Sigmoid colon (tissue), 7 donors: ENCODE measurements around the gene MBOAT1. TPM values are rescaled to one million over a fixed set of nuclear protein-coding genes. Genes with fewer than 3 reads are reported as not detected.

Experiments
- DNase-seq: peaks from one replicate; pipeline ENCODE4 v3.0.0-alpha.2; 2019
- H3K27ac ChIP-seq, 4 donors: fragments of 200-600 bp; sonication (generic); one replicate each; pipeline ENCODE4 v1.5.1; 2016 to 2019; ENCODE audit warnings: mild to moderate bottlenecking in 1 of 4
- H3K27me3 ChIP-seq, 3 donors: fragments of 200-600 bp; sonication (generic); one replicate each; pipeline ENCODE4 v1.5.1; 2019; ENCODE audit warnings: mild to moderate bottlenecking in 1 of 3
- H3K36me3 ChIP-seq, 4 donors: fragments of 200-600 bp; sonication (generic); one replicate each; pipeline ENCODE4 v1.5.1; 2016 to 2019
- H3K4me1 ChIP-seq, 4 donors: fragments of 200-600 bp; sonication (generic); one replicate each; pipeline ENCODE4 v1.5.1; 2017 to 2019
- H3K4me3 ChIP-seq, 4 donors: fragments of 200-600 bp; sonication (generic); one replicate each; pipeline ENCODE4 v1.5.1; 2017 to 2019; ENCODE audit warnings: mild to moderate bottlenecking in 2 of 4, moderate library complexity in 1 of 4
- H3K9me3 ChIP-seq, 4 donors: fragments of 200-600 bp in 3 of 4; sonication (generic) in 3 of 4; one replicate each; pipeline versions ENCODE4 v1.5.1 to v1.6.1; 2013 to 2019
- CTCF ChIP-seq, 4 experiments: fragments of 450-650 bp in 3 of 4; fragments of 200-600 bp in 1 of 4; IDR thresholded peaks; one replicate each; pipeline ENCODE4 v1.5.1; 2016 to 2019; ENCODE audit warnings: antibody characterized with exemption in 4 of 4, mild to moderate bottlenecking in 3 of 4, moderate library complexity in 2 of 4
- EP300 ChIP-seq, 4 donors: sonication (generic); formaldehyde crosslinking; IDR thresholded peaks; one replicate each; pipeline ENCODE4 v1.6.1; 2017; ENCODE audit warnings: antibody characterized with exemption in 4 of 4
- POLR2A ChIP-seq, 2 donors: fragments of 450-650 bp; IDR thresholded peaks; one replicate each; pipeline ENCODE4 v1.6.1; 2016; ENCODE audit warnings: antibody characterized with exemption in 2 of 2, mild to moderate bottlenecking in 2 of 2, moderate library complexity in 2 of 2
- POLR2AphosphoS5 ChIP-seq, 4 donors: sonication (generic); formaldehyde crosslinking; IDR thresholded peaks; one replicate each; pipeline ENCODE4 v1.6.1; 2017; ENCODE audit warnings: antibody characterized with exemption in 4 of 4
- WGBS, 2 donors: extraction: QIAGEN DNeasy Blood & Tissue Kit; methylation state at CpG; one replicate each; pipeline ENCODE4 v1.1.7; 2013; 5-methylcytosine and 5-hydroxymethylcytosine counted together
- intact Hi-C: fragments of 100-400 bp; cut with DNase I; formaldehyde crosslinking; loops from one replicate; pipeline ENCODE4 v1.15.1; 2023
- polyA plus RNA-seq, 3 donors: library from polyadenylated mRNA; stranded (reverse); fragments of 200-250 nt; gene quantifications; one replicate each; pipeline ENCODE4 v1.2.3, GENCODE V29; 2013
- total RNA-seq, 4 donors: library from RNA; depleted of rRNA; stranded (reverse); fragments of >200 nt; gene quantifications; one replicate each; pipeline ENCODE4 v1.1.0, GENCODE V29; 2016
- donor health status: healthy with polysubstance abuse.
- donor health status: Bipolar disorder and iron deficiency.
- donor health status: healthy.

MBOAT1 gene
- total and polyA plus RNA-seq, 7 donors, result 2.4 to 16.6 (median 10.7) TPM

GRCh38 chr6:20098267-20098876 lies 113.9 kb downstream of the MBOAT1 start:
- Histone ChIP-seq H3K27me3 (no peaks in the 10 kb centered on the region), H3K4me3 (no peak overlapping the region), H3K36me3 (peaks cover 0 to 12% (median 0%) of the 10 kb centered on the region in 4 donors), H3K27ac (peak overlapping the region in 3 of 4 donors; percentile 21 to 68 (median 54)), H3K9me3 (no peaks in the 10 kb centered on the region), H3K4me1 (peaks cover 0 to 20% (median 18%) of the 10 kb centered on the region in 4 donors)
- WGBS, 2 donors, result 87 to 95% methylated on average over 6 of the region's 6 CpGs
- TF ChIP-seq CTCF (IDR thresholded peaks at IDR 0.05), result no peak
- no peak for TF ChIP-seq POLR2A (IDR thresholded peaks at IDR 0.05)
- no peak for TF ChIP-seq EP300 (IDR thresholded peaks at IDR 0.05)
- no peak for TF ChIP-seq POLR2AphosphoS5 (IDR thresholded peaks at IDR 0.05)
- no peak for DNase-seq
- intact Hi-C loops, result loop anchor here (10.0 kb wide), 1 partner anchor 306 kb away; the partner anchor contains the start of gene E2F3

- DNase-seq, result no peak
- intact Hi-C loops, result loop anchor here (10.0 kb wide), 1 partner anchor 308 kb away; the partner anchor contains the start of gene E2F3
- H3K4me1 ChIP-seq, result peaks cover 0 to 27% (median 19%) of the 10 kb centered on the region in 4 donors
These were observed 115.7 kb downstream of the MBOAT1 start for GRCh38 chr6:20096536-20096935.

GRCh38 chr6:20095436-20095835 lies 116.8 kb downstream of the MBOAT1 start:
- Histone ChIP-seq H3K36me3 (no peaks in the 10 kb centered on the region), H3K4me3 (no peak overlapping the region), H3K27ac (no peak overlapping the region), H3K4me1 (peaks cover 0 to 27% (median 19%) of the 10 kb centered on the region in 4 donors), H3K27me3 (no peaks in the 10 kb centered on the region), H3K9me3 (no peaks in the 10 kb centered on the region)
- 95 to 96% methylated on average over 6 of the region's 6 CpGs for WGBS, 2 donors
- DNase-seq, result no peak
- intact Hi-C loops, result loop anchor here (2.0 to 10.0 kb wide), 2 partner anchors 309 to 439 kb away; partner anchors contain the start of genes CDKAL1 and E2F3
- no peak for TF ChIP-seq CTCF (IDR thresholded peaks at IDR 0.05)
- no peak for TF ChIP-seq EP300 (IDR thresholded peaks at IDR 0.05)
- TF ChIP-seq POLR2AphosphoS5 (IDR thresholded peaks at IDR 0.05), result no peak
- no peak for TF ChIP-seq POLR2A (IDR thresholded peaks at IDR 0.05)

More at GRCh38 chr6:20096536-20096935, 115.7 kb downstream of the MBOAT1 start:
- no peak for TF ChIP-seq CTCF (IDR thresholded peaks at IDR 0.05)
- TF ChIP-seq POLR2AphosphoS5 (IDR thresholded peaks at IDR 0.05), result no peak
- TF ChIP-seq EP300 (IDR thresholded peaks at IDR 0.05), result no peak
- TF ChIP-seq POLR2A (IDR thresholded peaks at IDR 0.05), result no peak
- H3K36me3 ChIP-seq, result peaks cover 0 to 8% (median 0%) of the 10 kb centered on the region in 4 donors
- H3K4me3 ChIP-seq, result no peak overlapping the region
- 94 to 95% methylated on average over 6 of the region's 6 CpGs for WGBS, 2 donors
- no peak overlapping the region for H3K27ac ChIP-seq
- H3K27me3 ChIP-seq, result no peaks in the 10 kb centered on the region
- H3K9me3 ChIP-seq, result no peaks in the 10 kb centered on the region

- Histone ChIP-seq H3K27ac (no peak overlapping the region), H3K9me3 (peaks cover 0 to 3% (median under 1%) of the 10 kb centered on the region in 4 donors), H3K36me3 (no peaks in the 10 kb centered on the region), H3K4me1 (peaks cover 0 to 10% (median under 1%) of the 10 kb centered on the region in 4 donors), H3K27me3 (no peaks in the 10 kb centered on the region), H3K4me3 (no peak overlapping the region)
- intact Hi-C loops, result loop anchor here (1.0 to 10.0 kb wide), 4 partner anchors 34 to 437 kb away; partner anchors contain the start of gene E2F3
- 4 to 13% methylated on average over 1 of the region's 1 CpG for WGBS, 2 donors
- DNase-seq, result no peak
- no peak for TF ChIP-seq POLR2AphosphoS5 (IDR thresholded peaks at IDR 0.05)
- peak; percentile 63 to 83 (median 70) for TF ChIP-seq CTCF (IDR thresholded peaks at IDR 0.05)
These were observed 120.2 kb downstream of the MBOAT1 start for GRCh38 chr6:20092071-20092566.
